ENCODE data around the gene NKAIN2. TPM values are rescaled to one million over a fixed set of nuclear protein-coding genes. Genes with fewer than 3 reads are reported as not detected.

The NKAIN2 gene
- total RNA-seq, 1 donor from 2014 or later = not detected

GRCh38 chr6:124640432-124640831 is 836.8 kb downstream of the NKAIN2 start:
- ATAC-seq = no peak
- intact Hi-C loops (cut with DNase I) = no loop called here
- Histone ChIP-seq H3K9me3 (no peaks in the 10 kb centered on the region), H3K4me1 (no peaks in the 10 kb centered on the region), H3K27me3 (no peaks in the 10 kb centered on the region), H3K36me3 (no peaks in the 10 kb centered on the region), H3K27ac (no peak overlapping the region), H3K4me3 (no peak overlapping the region)
- no peak for TF ChIP-seq CTCF (IDR thresholded peaks at IDR 0.05)
- DNase-seq = no peak

GRCh38 chr6:124655866-124656265 is 852.2 kb downstream of the NKAIN2 start:
- no peaks in the 10 kb centered on the region for H3K9me3 ChIP-seq
- TF ChIP-seq CTCF (IDR thresholded peaks at IDR 0.05) = no peak
- no peaks in the 10 kb centered on the region for H3K27me3 ChIP-seq
- DNase-seq (no peak), ATAC-seq (no peak)
- no peak overlapping the region for H3K4me3 ChIP-seq
- no peak overlapping the region for H3K27ac ChIP-seq
- intact Hi-C loops (cut with DNase I) = no loop called here
- no peaks in the 10 kb centered on the region for H3K36me3 ChIP-seq
- no peaks in the 10 kb centered on the region for H3K4me1 ChIP-seq

GRCh38 chr6:124658053-124658452 is 854.4 kb downstream of the NKAIN2 start:
- TF ChIP-seq CTCF (IDR thresholded peaks at IDR 0.05) = no peak
- DNase-seq = no peak
- intact Hi-C loops (cut with DNase I) = no loop called here

GRCh38 chr6:124659427-124659826 is 855.8 kb downstream of the NKAIN2 start:
- H3K36me3 ChIP-seq = no peaks in the 10 kb centered on the region
- no peak overlapping the region for H3K27ac ChIP-seq
- ATAC-seq = no peak
- intact Hi-C loops (cut with DNase I) = no loop called here
- H3K9me3 ChIP-seq = no peaks in the 10 kb centered on the region
- no peak for TF ChIP-seq CTCF (IDR thresholded peaks at IDR 0.05)
- DNase-seq = no peak
- no peak overlapping the region for H3K4me3 ChIP-seq
- no peaks in the 10 kb centered on the region for H3K4me1 ChIP-seq
- H3K27me3 ChIP-seq = no peaks in the 10 kb centered on the region

More at GRCh38 chr6:124658053-124658452, 854.4 kb downstream of the NKAIN2 start:
- Histone ChIP-seq H3K27ac (no peak overlapping the region), H3K4me1 (no peaks in the 10 kb centered on the region), H3K36me3 (no peaks in the 10 kb centered on the region), H3K9me3 (no peaks in the 10 kb centered on the region), H3K27me3 (no peaks in the 10 kb centered on the region), H3K4me3 (no peak overlapping the region)
- ATAC-seq = no peak

GRCh38 chr6:124660185-124660584 is 856.5 kb downstream of the NKAIN2 start:
- intact Hi-C loops (cut with DNase I) = no loop called here
- no peak for TF ChIP-seq CTCF (IDR thresholded peaks at IDR 0.05)
- ATAC-seq = no peak

GRCh38 chr6:124661097-124661661 is 857.5 kb downstream of the NKAIN2 start:
- Histone ChIP-seq H3K36me3 (no peaks in the 10 kb centered on the region), H3K4me1 (no peaks in the 10 kb centered on the region), H3K4me3 (no peak overlapping the region), H3K27me3 (no peaks in the 10 kb centered on the region), H3K9me3 (no peaks in the 10 kb centered on the region), H3K27ac (no peak overlapping the region)
- ATAC-seq (no peak), DNase-seq (no peak)
- intact Hi-C loops (cut with DNase I) = no loop called here
- TF ChIP-seq CTCF (IDR thresholded peaks at IDR 0.05) = no peak

More at GRCh38 chr6:124660185-124660584, 856.5 kb downstream of the NKAIN2 start:
- H3K27me3 ChIP-seq = no peaks in the 10 kb centered on the region
- H3K4me3 ChIP-seq = no peak overlapping the region
- no peaks in the 10 kb centered on the region for H3K36me3 ChIP-seq
- no peak overlapping the region for H3K27ac ChIP-seq
- no peaks in the 10 kb centered on the region for H3K4me1 ChIP-seq
- no peak for DNase-seq
- no peaks in the 10 kb centered on the region for H3K9me3 ChIP-seq
